GM23338 (cell line): Measurements from ENCODE around the gene DOCK11. TPM values are rescaled to one million over a fixed set of nuclear protein-coding genes. Genes with fewer than 3 reads are reported as not detected.

ENCODE experiments used
- ATAC-seq: fragments of 200-7000 bp; cut with Tn5 transposase; 3 replicates; pipeline ENCODE4 v1.9.1; 2020
- DNase-seq: peaks from one replicate; pipeline ENCODE4 v3.0.0-alpha.2; 2015; ENCODE audit warnings: low spot score
- H2AFZ ChIP-seq: fragments of 200-600 bp; sonication (generic); 2 replicates; pipeline ENCODE4 v1.8.0; 2016; ENCODE audit warnings: antibody characterized with exemption, mild to moderate bottlenecking, moderate library complexity
- H3F3A ChIP-seq: fragments of 200-600 bp; sonication (generic); replicated peaks from 2 replicates; pipeline ENCODE4 v1.8.0; 2017; ENCODE audit warnings: antibody characterized with exemption, mixed run types, low read depth
- H3K27ac ChIP-seq: fragments of 200-600 bp; sonication (generic); 2 replicates; pipeline ENCODE4 v1.6.1; 2016; ENCODE audit warnings: low read depth
- H3K27me3 ChIP-seq: fragments of 200-600 bp; sonication (generic); 2 replicates; pipeline ENCODE4 v1.8.0; 2016; ENCODE audit warnings: mild to moderate bottlenecking, mixed run types, moderate library complexity; ENCODE audit not compliant: insufficient read depth
- H3K36me3 ChIP-seq: fragments of 200-600 bp; sonication (generic); 2 replicates; pipeline ENCODE4 v1.8.0; 2016; ENCODE audit warnings: mild to moderate bottlenecking; ENCODE audit not compliant: insufficient read depth
- H3K4me1 ChIP-seq: fragments of 200-600 bp; sonication (generic); 2 replicates; pipeline ENCODE4 v1.8.0; 2016; ENCODE audit warnings: mild to moderate bottlenecking, moderate library complexity; ENCODE audit not compliant: insufficient read depth
- H3K4me2 ChIP-seq: fragments of 200-600 bp; sonication (generic); 2 replicates; pipeline ENCODE4 v1.7.1; 2017; ENCODE audit warnings: mixed run types
- H3K4me3 ChIP-seq: fragments of 200-600 bp; sonication (generic); 2 replicates; pipeline ENCODE4 v1.6.1; 2016; ENCODE audit warnings: mixed run types
- H3K79me2 ChIP-seq: fragments of 200-600 bp; sonication (generic); replicated peaks from 2 replicates; pipeline ENCODE4 v1.8.0; 2017; ENCODE audit warnings: mild to moderate bottlenecking; ENCODE audit not compliant: insufficient read depth
- H3K9me2 ChIP-seq: fragments of 200-600 bp; sonication (generic); 2 replicates; pipeline ENCODE4 v1.8.0; 2017; ENCODE audit not compliant: insufficient read depth
- H4K20me1 ChIP-seq: fragments of 200-600 bp; sonication (generic); replicated peaks from 2 replicates; pipeline ENCODE4 v1.8.0; 2017; ENCODE audit warnings: mild to moderate bottlenecking; ENCODE audit not compliant: insufficient read depth
- H3K27ac Mint-ChIP-seq: 2 replicates; pipeline ENCODE4 v1.8.0; 2020; ENCODE audit warnings: inconsistent platforms, mild to moderate bottlenecking, moderate library complexity, mixed read lengths
- H3K27me3 Mint-ChIP-seq: 3 replicates; pipeline ENCODE4 v1.8.0; 2022; ENCODE audit warnings: low read depth, mild to moderate bottlenecking, moderate library complexity, mixed read lengths, inconsistent platforms; ENCODE audit not compliant: insufficient read depth, poor library complexity
- H3K36me3 Mint-ChIP-seq: 3 replicates; pipeline ENCODE4 v1.8.0; 2021; ENCODE audit warnings: low read depth, mild to moderate bottlenecking, inconsistent platforms, moderate library complexity, mixed read lengths
- H3K4me1 Mint-ChIP-seq: 3 replicates; pipeline ENCODE4 v1.8.0; 2020; ENCODE audit warnings: mild to moderate bottlenecking, inconsistent platforms, mixed read lengths
- H3K4me3 Mint-ChIP-seq: 3 replicates; pipeline ENCODE4 v1.8.0; 2021; ENCODE audit warnings: moderate library complexity, mild to moderate bottlenecking, inconsistent platforms, mixed read lengths
- H3K9me3 Mint-ChIP-seq: 3 replicates; pipeline ENCODE4 v1.8.0; 2020; ENCODE audit warnings: moderate library complexity, mild to moderate bottlenecking, inconsistent platforms, mixed read lengths
- CREB1 ChIP-seq: fragments of 250-450 bp; sonication (Bioruptor Pico); IDR thresholded peaks from 2 replicates; pipeline ENCODE4 v1.5.0; 2020; ENCODE audit warnings: low read depth, mild to moderate bottlenecking, moderate library complexity
- CTCF ChIP-seq, 2 experiments: fragments of 200-600 bp in 1 of 2; sonication (generic) in 1 of 2; conservative IDR thresholded peaks; 2 replicates each; pipeline versions ENCODE4 v1.5.1 to v1.6.1; 2016 to 2017; ENCODE audit warnings: antibody characterized with exemption in 2 of 2, low read depth in 2 of 2, mild to moderate bottlenecking in 2 of 2, moderate library complexity in 1 of 2
- ETS1 ChIP-seq: IDR thresholded peaks from 2 replicates; pipeline ENCODE4 v1.6.1; 2016; ENCODE audit warnings: antibody characterized with exemption
- EZH2 ChIP-seq: fragments of 200-600 bp; sonication (generic); IDR thresholded peaks from one replicate; pipeline ENCODE4 v1.8.0; 2017; ENCODE audit warnings: antibody characterized with exemption, mild to moderate bottlenecking, low read depth; ENCODE audit not compliant: unreplicated experiment
- EZH2phosphoT487 ChIP-seq: fragments of 200-600 bp; sonication (generic); IDR thresholded peaks from one replicate; pipeline ENCODE4 v1.8.1; 2018; ENCODE audit warnings: antibody characterized with exemption; ENCODE audit not compliant: unreplicated experiment
- JUNB ChIP-seq: IDR thresholded peaks from one replicate; pipeline ENCODE4 v1.6.1; 2016; ENCODE audit warnings: antibody characterized with exemption; ENCODE audit not compliant: unreplicated experiment
- NANOG ChIP-seq: IDR thresholded peaks from 2 replicates; pipeline ENCODE4 v1.6.1; 2016; ENCODE audit warnings: antibody characterized with exemption, borderline replicate concordance
- POLR2AphosphoS5 ChIP-seq: IDR thresholded peaks from 2 replicates; pipeline ENCODE4 v1.6.1; 2016; ENCODE audit warnings: antibody characterized with exemption, low read depth
- ZNF114 ChIP-seq: fragments of 250-450 bp; sonication (Bioruptor Pico); IDR thresholded peaks from 2 replicates; pipeline ENCODE4 v1.5.0; 2020; ENCODE audit warnings: mild to moderate bottlenecking, moderate library complexity
- ZNF331 ChIP-seq: fragments of 250-450 bp; sonication (Bioruptor Pico); IDR thresholded peaks from 2 replicates; pipeline ENCODE4 v1.5.0; 2020; ENCODE audit warnings: low read depth, mild to moderate bottlenecking, moderate library complexity
- ZNF462 ChIP-seq: fragments of 250-450 bp; sonication (Bioruptor Pico); IDR thresholded peaks from 2 replicates; pipeline ENCODE4 v1.5.0; 2020; ENCODE audit warnings: mild to moderate bottlenecking, moderate library complexity
- polyA plus RNA-seq: library from polyadenylated mRNA; unstranded; fragments of >200 nt; fragmentation: Nextera tagmentation; extraction: Ambion mirVana; gene quantifications from 2 replicates; pipeline ENCODE4 v1.2.1, GENCODE V29; 2016
- total RNA-seq: library from RNA; depleted of rRNA; stranded (reverse); fragments of >200 nt; shearing (Covaris generic); gene quantifications from 2 replicates; pipeline ENCODE4 v1.2.3, GENCODE V29; 2014

The DOCK11 gene
- total and polyA plus RNA-seq, 2 experiments from 2014 or later: 6.0 to 12.3 TPM

DNA sequence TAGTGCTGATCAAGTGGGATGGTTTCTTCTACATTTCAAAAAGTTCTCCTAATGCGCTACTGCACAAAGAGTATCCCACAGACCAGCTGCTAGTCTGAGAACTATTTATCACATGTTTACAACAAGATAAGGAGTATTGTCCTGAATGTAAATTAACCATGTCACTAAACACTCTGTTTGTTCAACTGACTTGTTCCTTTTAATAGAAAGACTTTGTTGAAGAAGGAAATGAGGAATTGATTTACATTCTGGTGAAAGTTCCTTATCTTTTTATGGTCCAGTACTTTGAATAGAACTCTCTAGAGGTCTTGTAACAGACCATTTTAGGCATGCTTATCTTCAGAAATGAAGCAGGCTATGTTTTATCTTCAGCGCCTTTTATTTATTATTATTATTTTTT is 164.5 kb downstream of the DOCK11 start (continued):
- TF ChIP-seq ZNF462 (no peak), JUNB (no peak), NANOG (no peak), ETS1 (no peak), EZH2 (no peak)

- TF ChIP-seq CREB1 (CRISPR knock-in tag): no peak
- no peak for TF ChIP-seq EZH2phosphoT487
- TF ChIP-seq POLR2AphosphoS5: no peak
- no peak for TF ChIP-seq CTCF (conservative IDR thresholded peaks at IDR 0.05; ENCODE audit: low read depth in 2 of 2)
- TF ChIP-seq ZNF114 (CRISPR knock-in tag): no peak
- TF ChIP-seq ZNF331 (CRISPR knock-in tag): no peak
- no peak for TF ChIP-seq NANOG
- no peak for TF ChIP-seq EZH2
- ATAC-seq: no peak
- H3K27ac ChIP-seq: no peak overlapping the region
- H2AFZ ChIP-seq: no peak overlapping the region
- Mint-ChIP-seq H3K9me3 (no peaks in the 10 kb centered on the region; the same call in 2 of the 3 replicates), H3K36me3 (no peaks in the 10 kb centered on the region), H3K4me1 (peaks cover 6% of the 10 kb centered on the region), H3K27ac (no peak overlapping the region), H3K4me3 (no peak overlapping the region), H3K27me3 (no peaks in the 10 kb centered on the region)
- DNase-seq: no peak
- H3K79me2 ChIP-seq: no peaks in the 10 kb centered on the region
- no peaks in the 10 kb centered on the region for H3K27me3 ChIP-seq
- H3K4me1 ChIP-seq: no peaks in the 10 kb centered on the region
- H3K36me3 ChIP-seq: no peaks in the 10 kb centered on the region
- H3K9me2 ChIP-seq: no peaks in the 10 kb centered on the region
- H3F3A ChIP-seq: no peaks in the 10 kb centered on the region
- no peak overlapping the region for H3K4me2 ChIP-seq
- no peak overlapping the region for H3K4me3 ChIP-seq
- no peaks in the 10 kb centered on the region for H4K20me1 ChIP-seq
Observed at GRCh38 chrX:118665204-118665603, 169.6 kb downstream of the DOCK11 start.
